H1 (cell line): ENCODE results near the gene TECPR2. TPM values are rescaled to one million over a fixed set of nuclear protein-coding genes. Genes with fewer than 3 reads are reported as not detected.

Source experiments
- CTCF ChIA-PET: fragments of 300-600 bp; sonication (Branson Sonifier 250); formaldehyde crosslinking; loops from one replicate; lab custom pipeline; 2021; ENCODE audit not compliant: partially characterized antibody; lab: Charles Lee
- POLR2A ChIA-PET: fragments of 300-600 bp; sonication (Branson Sonifier 250); formaldehyde crosslinking; loops from one replicate; lab custom pipeline; 2021; ENCODE audit warnings: inconsistent platforms; ENCODE audit not compliant: partially characterized antibody; lab: Charles Lee
- DNase-seq, 2 experiments: peaks; one replicate each; pipeline versions ENCODE4 v3.0.0 to v3.0.0-alpha.2; 2010 to 2022; ENCODE audit warnings: low spot score in 2 of 2, low read depth in 1 of 2, mixed read lengths in 1 of 2
- FAIRE-seq: peaks from 2 replicates; lab custom pipeline; 2011; peaks lifted over from hg19 to GRCh38; lab: Jason Lieb, UNC
- H2AFZ ChIP-seq: 2 replicates; pipeline ENCODE4 v1.8.1; 2012; ENCODE audit warnings: low read length, inconsistent platforms
- H2AK5ac ChIP-seq: 2 replicates; pipeline ENCODE4 v1.6.1; 2013; ENCODE audit warnings: low read depth, low read length
- H2BK120ac ChIP-seq: replicated peaks from 2 replicates; pipeline ENCODE3; 2013; ENCODE audit warnings: low read depth, low read length, inconsistent platforms
- H2BK12ac ChIP-seq: 2 replicates; pipeline ENCODE4 v1.6.1; 2013; ENCODE audit warnings: low read depth, low read length
- H2BK15ac ChIP-seq: 2 replicates; pipeline ENCODE4 v1.6.1; 2013; ENCODE audit warnings: low read length
- H2BK20ac ChIP-seq: 2 replicates; pipeline ENCODE4 v1.6.1; 2013; ENCODE audit warnings: low read length
- H2BK5ac ChIP-seq: 2 replicates; pipeline ENCODE4 v1.6.1; 2013; ENCODE audit warnings: low read depth, low read length
- H3K14ac ChIP-seq: 2 replicates; pipeline ENCODE4 v1.6.1; 2013; ENCODE audit warnings: inconsistent platforms; ENCODE audit not compliant: insufficient read length
- H3K18ac ChIP-seq: 2 replicates; pipeline ENCODE4 v1.6.1; 2013; ENCODE audit warnings: low read length; ENCODE audit errors: extremely low read depth
- H3K23ac ChIP-seq: 2 replicates; pipeline ENCODE4 v1.6.1; 2013; ENCODE audit warnings: inconsistent platforms; ENCODE audit not compliant: insufficient read length
- H3K23me2 ChIP-seq: 2 replicates; pipeline ENCODE4 v1.6.1; 2013; ENCODE audit warnings: low read depth, low read length
- H3K27ac ChIP-seq: 2 replicates; pipeline ENCODE4 v1.6.1; 2011; ENCODE audit warnings: low read depth, low read length, inconsistent platforms
- H3K27me3 ChIP-seq, 4 experiments: replicated peaks in 1 of 4; 1 replicate in 1 of 4; 2 replicates in 3 of 4; pipeline versions ENCODE4 v1.6.1 to v1.8.1; 2011 to 2013; ENCODE audit warnings: low read length in 3 of 4, mild to moderate bottlenecking in 3 of 4, inconsistent platforms in 2 of 4, mixed read lengths in 2 of 4, moderate library complexity in 1 of 4; ENCODE audit not compliant: control insufficient read depth in 3 of 4, insufficient read depth in 3 of 4; ENCODE audit errors: extremely low read depth in 1 of 4
- H3K36me3 ChIP-seq, 4 experiments: 2 replicates each; pipeline versions ENCODE4 v1.6.1 to v1.8.1; 2011 to 2013; ENCODE audit warnings: mild to moderate bottlenecking in 4 of 4, low read length in 3 of 4, moderate library complexity in 2 of 4, control low read depth in 1 of 4, inconsistent platforms in 1 of 4; ENCODE audit not compliant: insufficient read depth in 4 of 4, control insufficient read depth in 2 of 4
- H3K4ac ChIP-seq: replicated peaks from 2 replicates; pipeline ENCODE3; 2013; ENCODE audit warnings: low read length, low read depth, mixed read lengths, inconsistent platforms; ENCODE audit not compliant: insufficient read length
- H3K4me1 ChIP-seq, 4 experiments: replicated peaks in 1 of 4; 1 replicate in 1 of 4; 2 replicates in 3 of 4; pipeline versions ENCODE4 v1.6.1 to v1.8.1; 2011 to 2013; ENCODE audit warnings: low read length in 3 of 4, inconsistent platforms in 2 of 4, mixed read lengths in 1 of 4; ENCODE audit not compliant: insufficient read depth in 4 of 4, control insufficient read depth in 3 of 4
- H3K4me2 ChIP-seq, 2 experiments: 2 replicates each; pipeline versions ENCODE4 v1.6.1 to v1.8.1; 2011 to 2013; ENCODE audit warnings: low read depth in 2 of 2, low read length in 2 of 2, control low read depth in 1 of 2, inconsistent platforms in 1 of 2, mild to moderate bottlenecking in 1 of 2; ENCODE audit not compliant: insufficient read depth in 1 of 2
- H3K4me3 ChIP-seq, 4 experiments: fragments of 200-600, 300-600 bp in 1 of 4; sonication (generic), shearing (Covaris generic), sonication (Bioruptor Twin) in 1 of 4; 2 replicates each; pipeline versions ENCODE4 v1.5.1 to v1.8.1; 2011 to 2016; ENCODE audit warnings: low read length in 4 of 4, low read depth in 3 of 4, control low read depth in 2 of 4, inconsistent platforms in 2 of 4, mild to moderate bottlenecking in 2 of 4, mixed read lengths in 1 of 4, moderate library complexity in 1 of 4; ENCODE audit not compliant: insufficient read depth in 2 of 4; ENCODE audit errors: extremely low read depth in 1 of 4
- H3K56ac ChIP-seq: replicated peaks from 2 replicates; pipeline ENCODE3; 2013; ENCODE audit warnings: low read depth, mild to moderate bottlenecking, mixed read lengths, low read length, inconsistent platforms; ENCODE audit not compliant: insufficient read length
- H3K79me1 ChIP-seq: 2 replicates; pipeline ENCODE4 v1.6.1; 2013; ENCODE audit warnings: low read depth, low read length, control low read depth
- H3K79me2 ChIP-seq, 2 experiments: 2 replicates each; pipeline versions ENCODE4 v1.6.1 to v1.8.1; 2012 to 2013; ENCODE audit warnings: low read length in 2 of 2, mild to moderate bottlenecking in 2 of 2, inconsistent platforms in 1 of 2; ENCODE audit not compliant: insufficient read depth in 2 of 2, control insufficient read depth in 1 of 2
- H3K9ac ChIP-seq, 4 experiments: replicated peaks in 1 of 4; 1 replicate in 1 of 4; 2 replicates in 3 of 4; pipeline versions ENCODE4 v1.6.1 to v1.8.1; 2011 to 2013; ENCODE audit warnings: low read depth in 3 of 4, low read length in 3 of 4, control low read depth in 2 of 4, mild to moderate bottlenecking in 2 of 4, moderate library complexity in 2 of 4, inconsistent platforms in 1 of 4; ENCODE audit errors: extremely low read depth in 1 of 4
- H3K9me3 ChIP-seq, 2 experiments: 2 replicates each; pipeline versions ENCODE4 v1.6.1 to v1.8.1; 2012 to 2013; ENCODE audit warnings: mild to moderate bottlenecking in 2 of 2, moderate library complexity in 2 of 2, control low read depth in 1 of 2, inconsistent platforms in 1 of 2, low read depth in 1 of 2, low read length in 1 of 2, mixed read lengths in 1 of 2; ENCODE audit not compliant: insufficient read depth in 2 of 2
- H4K20me1 ChIP-seq, 2 experiments: replicated peaks in 1 of 2; 2 replicates each; pipeline versions ENCODE3 to v1.8.1; 2011 to 2013; ENCODE audit warnings: inconsistent platforms in 2 of 2, low read length in 2 of 2, mild to moderate bottlenecking in 1 of 2; ENCODE audit not compliant: insufficient read depth in 2 of 2, control insufficient read depth in 1 of 2
- H4K5ac ChIP-seq: 2 replicates; pipeline ENCODE4 v1.6.1; 2013; ENCODE audit warnings: low read length, low read depth, mixed read lengths, inconsistent platforms; ENCODE audit not compliant: insufficient read length
- H4K8ac ChIP-seq: 2 replicates; pipeline ENCODE4 v1.8.0; 2013; ENCODE audit warnings: mild to moderate bottlenecking, moderate library complexity, low read length, inconsistent platforms; ENCODE audit not compliant: insufficient read depth; ENCODE audit errors: extremely low read depth
- H4K91ac ChIP-seq: replicated peaks from 2 replicates; pipeline ENCODE3; 2013; ENCODE audit warnings: low read length, mixed read lengths, inconsistent platforms; ENCODE audit not compliant: insufficient read length
- CEBPB ChIP-seq: IDR thresholded peaks from 2 replicates; pipeline ENCODE4 v1.6.1; 2012; ENCODE audit warnings: low read depth, low read length
- CTCF ChIP-seq, 3 experiments: IDR thresholded peaks; 1 replicate in 2 of 3; 2 replicates in 1 of 3; pipeline versions ENCODE4 v1.5.1 to v1.6.1; 2011; ENCODE audit warnings: low read length in 3 of 3, mild to moderate bottlenecking in 3 of 3, inconsistent platforms in 2 of 3, low read depth in 1 of 3, moderate library complexity in 1 of 3; ENCODE audit not compliant: insufficient read depth in 1 of 3; ENCODE audit errors: control extremely low read depth in 1 of 3
- GTF2F1 ChIP-seq: IDR thresholded peaks from 2 replicates; pipeline ENCODE4 v1.6.1; 2012; ENCODE audit warnings: low read depth, low read length, improper control_type of control experiment, borderline replicate concordance
- JUN ChIP-seq: IDR thresholded peaks from 2 replicates; pipeline ENCODE4 v1.6.1; 2011; ENCODE audit warnings: low read depth, mild to moderate bottlenecking, improper control_type of control experiment, low read length
- PHF8 ChIP-seq: fragments of 200-600 bp; sonication (generic); conservative IDR thresholded peaks from 2 replicates; pipeline ENCODE4 v1.7.1; 2012; ENCODE audit warnings: low read depth, mild to moderate bottlenecking, inconsistent platforms, low read length, moderate library complexity
- POLR2A ChIP-seq, 2 experiments: IDR thresholded peaks; 1 replicate in 1 of 2; 2 replicates in 1 of 2; pipeline ENCODE4 v1.6.1; 2011; ENCODE audit warnings: low read depth in 2 of 2, low read length in 2 of 2, mild to moderate bottlenecking in 2 of 2; ENCODE audit errors: control extremely low read depth in 1 of 2
- POU5F1 ChIP-seq: IDR thresholded peaks from 2 replicates; pipeline ENCODE4 v1.6.1; 2011; ENCODE audit warnings: low read depth, mild to moderate bottlenecking, low read length, moderate library complexity
- SAP30 ChIP-seq: fragments of 300-600 bp; sonication (generic); IDR thresholded peaks from 2 replicates; pipeline ENCODE4 v1.7.1; 2012; ENCODE audit warnings: low read length, moderate library complexity, mild to moderate bottlenecking, inconsistent platforms; ENCODE audit not compliant: insufficient read depth, insufficient replicate concordance
- SIRT6 ChIP-seq: IDR thresholded peaks from one replicate; pipeline ENCODE4 v1.7.1; 2012; ENCODE audit warnings: low read length, inconsistent platforms
- SRF ChIP-seq: IDR thresholded peaks from 2 replicates; pipeline ENCODE4 v1.6.1; 2011; ENCODE audit warnings: mild to moderate bottlenecking, low read depth, low read length, moderate library complexity
- TBP ChIP-seq: IDR thresholded peaks from 2 replicates; pipeline ENCODE4 v1.6.1; 2011; ENCODE audit warnings: low read depth, low read length, improper control_type of control experiment
- TCF12 ChIP-seq: IDR thresholded peaks from 2 replicates; pipeline ENCODE4 v1.6.1; 2011; ENCODE audit warnings: low read depth, mild to moderate bottlenecking, low read length
- TEAD4 ChIP-seq: IDR thresholded peaks from 2 replicates; pipeline ENCODE4 v1.6.1; 2012; ENCODE audit warnings: low read depth, low read length, inconsistent platforms, mixed read lengths
- whole genome bisulfite sequencing, 2 experiments: shearing (Covaris generic) in 1 of 2; methylation state at CpG; one replicate each; pipeline versions ENCODE4 v1.1.6 to v1.1.7; 2013 to 2015; ENCODE audit warnings: low lambda C conversion rate in 2 of 2, mixed read lengths in 2 of 2, inconsistent platforms in 1 of 2, low coverage in 1 of 2, missing lambda C conversion rate in 1 of 2; ENCODE audit not compliant: insufficient replicate concordance in 2 of 2, insufficient coverage in 1 of 2, insufficient read length in 1 of 2; ENCODE audit errors: extremely low coverage in 1 of 2, missing lambda C conversion rate in 1 of 2; 5-methylcytosine and 5-hydroxymethylcytosine counted together
- polyA plus RNA-seq, 7 experiments: library from polyadenylated mRNA; depleted of rRNA in 3 of 7; stranded (reverse) in 5 of 7; unstranded in 2 of 7; fragments of >200 nt in 5 of 7; fragments of 200-250 nt in 2 of 7; gene quantifications; 1 replicate in 5 of 7; 2 replicates in 1 of 7; 4 replicates in 1 of 7; pipeline versions ENCODE4 v1.2.1 to v1.2.3, GENCODE V29; 2011 to 2013; ENCODE audit warnings: missing spikeins in 2 of 7, mixed read lengths in 2 of 7
- total RNA-seq: library from RNA; stranded (reverse); fragmentation: NEBNext Ultra II Directional; extraction: Animal tissue kit (Norgen Biotek cat#: 25700); gene quantifications from 2 replicates; pipeline ENCODE4 v1.2.1, GENCODE V29; 2021

The TECPR2 gene
- total and polyA plus RNA-seq, 2 of the 8 experiments (the other 6 are each of a cell fraction or from before 2014, with no cell fraction given), result 6.8 to 19.4 TPM

DNA sequence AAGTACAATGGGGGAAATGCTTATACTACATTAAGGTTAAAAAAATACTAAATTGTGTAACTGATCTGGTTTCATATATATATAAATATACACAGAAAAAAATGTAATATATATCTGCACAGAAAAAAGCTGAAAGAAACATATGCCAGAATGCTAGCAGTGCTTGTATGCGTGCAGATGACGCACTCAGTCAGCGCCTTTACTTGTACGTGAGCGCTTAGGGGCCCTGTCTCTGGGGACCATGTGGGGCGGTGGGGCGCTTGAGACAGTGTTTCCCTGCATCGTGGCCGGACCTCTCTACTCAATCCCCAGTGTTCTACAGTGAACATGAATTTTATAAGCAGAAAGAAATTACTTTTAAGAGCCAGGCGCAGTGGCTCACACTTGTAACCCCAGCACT is 139.8 kb downstream of the TECPR2 start:
- Histone ChIP-seq H3K14ac (no peak overlapping the region), H3K4ac (no peak overlapping the region)
- TF ChIP-seq GTF2F1 (no peak), SIRT6 (no peak), PHF8 (no peak), TEAD4 (no peak), POU5F1 (no peak), TCF12 (no peak), SRF (no peak), CTCF (IDR thresholded peaks at IDR 0.05; ENCODE audit: control extremely low read depth in 1 of 3, insufficient read depth in 1 of 3, low read depth in 1 of 3, low read length in 3 of 3) (no peak), CEBPB (no peak), JUN (no peak), TBP (no peak), POLR2A (IDR thresholded peaks at IDR 0.05; ENCODE audit: control extremely low read depth in 1 of 2, low read depth in 2 of 2, low read length in 2 of 2) (no peak), SAP30 (no peak)

More for the DNA sequence above, 139.8 kb downstream of the TECPR2 start:
- H3K18ac ChIP-seq, result no peak overlapping the region
- CTCF ChIA-PET, result interaction anchor here (1.4 to 5.4 kb wide), 3 partner anchors 17 to 63 kb away, joined by 3 to 42 read pairs (median 4); no protein-coding TSS in a partner anchor
- H3K23me2 ChIP-seq, result no peaks in the 10 kb centered on the region; the same call in 1 of the 2 replicates
- no peak overlapping the region for H2BK5ac ChIP-seq
- H2BK20ac ChIP-seq, result no peak overlapping the region
- DNase-seq (no peak), FAIRE-seq (no peak)
- no peak overlapping the region for H2AFZ ChIP-seq
- 94% methylated on average over 10 of the region's 10 CpGs; no CpG with 5 or more reads in 1 of the 2 experiments for WGBS, 2 experiments
- H4K91ac ChIP-seq, result no peak overlapping the region
- H4K5ac ChIP-seq, result no peak overlapping the region
- H3K4me2 ChIP-seq, result no peak overlapping the region
- H3K27me3 ChIP-seq, result no peaks in the 10 kb centered on the region; a peak in 1 of 7 replicates
- no peak overlapping the region for H2BK15ac ChIP-seq
- no peak overlapping the region for H3K27ac ChIP-seq
- no peak overlapping the region for H4K8ac ChIP-seq
- H2BK12ac ChIP-seq, result no peak overlapping the region
- H2BK120ac ChIP-seq, result no peak overlapping the region
- H2AK5ac ChIP-seq, result no peak overlapping the region
- H3K4me1 ChIP-seq, result no peaks in the 10 kb centered on the region; a peak in 1 of 7 replicates
- POLR2A ChIA-PET, result no interaction called here
- H3K23ac ChIP-seq, result no peak overlapping the region
- no peaks in the 10 kb centered on the region for H3K9me3 ChIP-seq
- no peak overlapping the region for H3K4me3 ChIP-seq
- H4K20me1 ChIP-seq, result peaks cover 0 to 2% of the 10 kb centered on the region in 2 experiments
- H3K56ac ChIP-seq, result no peak overlapping the region
- no peak overlapping the region for H3K9ac ChIP-seq
- H3K79me1 ChIP-seq, result no peaks in the 10 kb centered on the region; the same call in 1 of the 2 replicates
- H3K79me2 ChIP-seq, result no peaks in the 10 kb centered on the region
- peaks cover 0 to 13% (median 6%) of the 10 kb centered on the region in 4 experiments; a peak in 6 of 8 replicates for H3K36me3 ChIP-seq
